ENCODE measurements around the gene NRDE2.

GRCh38 chr14:90266441-90267154 lies 65.1 kb downstream of the NRDE2 start:
- TF ChIP-seq SPI1 (IDR thresholded peaks at IDR 0.05; ENCODE audit: borderline replicate concordance, low read depth) (no peak), CTCF (IDR thresholded peaks at IDR 0.05; ENCODE audit: insufficient read depth, low read length) (no peak)

All from HL-60 (cell line).